HG02981 (cell line): ENCODE results near the gene GATA5.

Source experiments
- ATAC-seq: cut with Tn5 transposase; IDR thresholded peaks from one replicate; pipeline ENCODE4 v1.9.1; 2021; ENCODE audit warnings: mild to moderate bottlenecking, moderate library complexity; ENCODE audit not compliant: unreplicated experiment

GATA5 gene, protein sequence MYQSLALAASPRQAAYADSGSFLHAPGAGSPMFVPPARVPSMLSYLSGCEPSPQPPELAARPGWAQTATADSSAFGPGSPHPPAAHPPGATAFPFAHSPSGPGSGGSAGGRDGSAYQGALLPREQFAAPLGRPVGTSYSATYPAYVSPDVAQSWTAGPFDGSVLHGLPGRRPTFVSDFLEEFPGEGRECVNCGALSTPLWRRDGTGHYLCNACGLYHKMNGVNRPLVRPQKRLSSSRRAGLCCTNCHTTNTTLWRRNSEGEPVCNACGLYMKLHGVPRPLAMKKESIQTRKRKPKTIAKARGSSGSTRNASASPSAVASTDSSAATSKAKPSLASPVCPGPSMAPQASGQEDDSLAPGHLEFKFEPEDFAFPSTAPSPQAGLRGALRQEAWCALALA

DNA sequence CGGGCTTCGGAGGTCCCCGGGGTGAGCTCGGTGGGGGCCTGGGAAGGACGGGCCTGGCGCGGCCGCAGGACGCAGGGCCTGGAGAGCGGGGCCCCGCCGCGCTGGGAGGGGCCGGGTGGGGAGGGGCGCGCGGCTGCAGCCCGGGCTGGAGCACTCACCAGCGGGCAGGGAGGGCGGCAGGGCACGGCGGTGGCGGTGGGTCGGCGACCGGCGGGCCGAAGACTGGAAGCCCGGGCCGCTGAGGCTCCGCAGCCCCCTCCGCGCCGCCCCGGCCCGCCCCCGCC is at the start of gene GATA5:
TSS of gene GATA5 (minus strand) at position 224 of the 284 bp plus-strand sequence. CDS start 474 bp downstream, outside the sequence.
- no peak for ATAC-seq

DNA sequence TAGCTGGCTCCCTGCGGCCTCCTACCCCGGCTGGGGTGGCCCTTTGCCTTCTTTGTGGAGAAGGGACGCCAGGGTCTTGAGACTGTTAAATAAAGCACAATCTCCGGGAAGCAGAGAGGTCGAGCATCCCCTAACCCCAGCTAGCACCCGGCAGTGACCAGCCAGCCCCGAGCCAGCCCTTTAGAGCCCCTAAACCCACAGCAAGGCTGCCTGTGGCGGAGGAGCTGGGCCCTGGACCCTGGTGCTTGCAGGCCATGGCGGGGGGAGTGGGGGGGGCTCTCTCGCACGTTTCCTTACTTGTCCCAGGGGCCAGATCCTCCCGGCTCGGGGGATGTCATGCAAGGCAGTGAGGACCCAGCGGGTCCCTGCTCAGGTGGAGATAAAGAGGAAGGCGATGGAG is 49.2 kb upstream of the GATA5 start:
- ATAC-seq, result no peak

DNA sequence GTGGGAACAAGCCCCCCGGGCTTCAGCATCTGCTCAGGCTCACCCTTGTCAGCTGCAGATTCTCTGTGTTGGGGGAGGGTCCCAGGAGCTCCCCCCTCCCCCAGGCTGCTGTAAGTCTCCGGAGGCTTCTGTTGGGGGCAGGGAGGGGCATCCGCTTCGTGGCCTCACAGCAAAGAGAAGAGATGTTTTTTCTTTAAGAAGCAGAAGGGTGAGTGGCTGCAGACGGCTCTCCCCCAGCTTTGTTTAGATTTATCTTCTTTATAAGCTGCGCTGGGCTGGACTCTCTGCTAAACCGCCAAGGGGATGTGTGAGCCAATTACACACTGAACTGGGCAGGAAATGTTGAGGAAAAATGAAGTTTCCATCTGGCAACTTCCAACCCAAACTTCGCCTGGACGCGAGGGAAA is 48.7 kb upstream of the GATA5 start:
- ATAC-seq, result no peak

DNA sequence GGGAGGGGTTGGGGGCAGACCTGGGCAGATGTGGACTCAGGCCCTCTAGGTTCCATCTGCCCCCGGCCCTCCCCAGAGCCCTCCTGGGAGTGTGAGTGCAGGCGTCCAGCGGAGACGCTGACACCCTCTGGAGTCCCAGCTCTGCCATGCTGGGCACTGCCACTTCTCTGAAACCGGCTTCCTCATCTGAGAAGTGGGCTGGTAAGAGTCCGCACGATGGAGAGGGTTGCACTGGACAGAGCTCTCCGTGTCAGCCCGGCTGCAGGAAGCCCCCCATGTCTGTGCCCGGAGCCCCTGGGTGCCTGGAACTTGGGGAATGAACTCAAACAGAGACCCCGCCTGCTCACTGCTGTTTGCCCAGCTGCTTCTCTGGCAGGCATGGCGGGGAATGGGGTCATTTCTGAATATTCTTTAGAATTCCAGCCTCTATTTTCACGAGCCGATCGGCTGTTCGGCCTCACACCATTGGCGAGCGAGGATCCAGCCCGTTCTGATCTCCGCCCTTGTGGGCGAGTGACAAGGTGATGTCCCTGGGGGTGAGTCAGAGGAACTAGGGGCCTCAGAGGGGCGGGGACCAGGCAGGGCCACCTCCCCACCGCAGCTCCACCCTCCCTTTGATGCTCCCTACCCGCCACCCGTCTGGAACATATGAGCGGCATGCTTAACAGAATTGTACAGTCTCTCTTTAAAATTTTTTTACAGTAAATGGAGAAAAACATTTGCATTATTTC is 47.8 kb upstream of the GATA5 start:
- ATAC-seq, result no peak

DNA sequence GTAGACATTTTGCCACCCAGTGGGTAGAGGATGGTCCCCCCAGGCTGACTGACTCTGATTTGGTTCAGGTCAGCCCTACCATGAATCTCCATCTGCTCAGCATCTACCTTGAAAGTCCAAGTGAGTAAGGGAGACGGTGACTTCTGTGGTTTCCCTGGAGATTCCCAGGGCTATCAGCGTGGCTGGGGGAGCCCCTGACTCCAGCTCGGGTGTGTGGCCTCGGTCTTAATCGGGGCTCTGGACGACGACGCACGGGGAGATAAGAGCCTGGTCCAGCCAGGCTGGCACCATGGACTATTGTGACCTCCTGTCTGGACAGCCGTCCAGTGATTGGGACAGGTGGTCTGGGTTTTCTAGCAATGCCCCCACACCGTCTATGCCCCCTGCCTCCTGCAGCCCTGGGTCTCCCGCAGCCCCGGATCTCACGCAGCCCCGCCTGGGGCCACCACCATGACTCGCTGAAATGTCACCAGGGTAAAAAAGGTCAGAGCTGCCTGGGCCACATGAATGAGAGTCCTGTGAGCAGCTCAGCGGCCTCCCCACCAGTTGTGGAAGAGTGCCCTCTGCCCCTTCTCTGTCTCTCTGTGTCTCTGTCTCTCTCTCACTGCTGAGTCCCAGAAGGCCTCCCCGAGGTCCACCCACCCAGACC is 47.1 kb upstream of the GATA5 start:
- ATAC-seq, result no peak

DNA sequence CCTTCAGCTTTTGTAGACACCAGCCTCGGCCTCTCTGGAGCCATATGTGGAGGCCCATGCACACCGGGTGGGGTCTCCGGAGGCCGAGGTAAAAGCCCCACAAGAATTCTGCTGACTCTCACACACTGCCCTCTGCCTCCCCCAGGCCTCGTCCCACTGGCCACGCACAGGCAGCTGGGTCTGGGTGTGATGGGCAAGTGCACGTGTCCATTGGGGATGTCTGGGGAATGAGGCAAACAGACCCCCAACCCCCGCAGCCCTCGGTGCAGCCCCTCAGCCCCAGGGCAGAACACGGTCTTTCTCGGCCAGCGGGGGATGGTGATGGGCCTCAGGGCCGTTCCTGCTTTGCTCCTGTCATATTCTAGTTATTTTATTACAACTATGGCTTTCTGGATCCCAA is 44.0 kb upstream of the GATA5 start:
- no peak for ATAC-seq

DNA sequence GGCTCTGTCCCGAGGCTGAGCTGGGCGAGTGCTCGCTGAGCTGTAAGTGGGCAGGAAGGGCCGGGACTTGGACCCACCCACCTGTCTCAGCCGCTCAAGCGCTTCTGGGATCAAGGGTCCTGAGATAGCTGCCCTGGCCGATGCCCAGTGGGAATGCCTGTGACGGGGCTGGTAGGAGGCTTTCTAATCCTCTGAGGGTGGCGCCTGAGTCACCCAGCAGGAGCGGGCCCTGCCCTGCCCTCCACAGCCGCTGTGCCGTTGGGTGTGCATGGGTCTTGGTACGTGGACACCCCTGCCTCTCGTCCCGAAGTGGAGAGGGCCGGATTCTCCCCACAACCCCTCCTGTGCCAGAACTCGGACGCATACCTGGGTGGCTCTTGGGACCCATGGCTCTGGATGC is 43.1 kb upstream of the GATA5 start:
- ATAC-seq, result no peak

DNA sequence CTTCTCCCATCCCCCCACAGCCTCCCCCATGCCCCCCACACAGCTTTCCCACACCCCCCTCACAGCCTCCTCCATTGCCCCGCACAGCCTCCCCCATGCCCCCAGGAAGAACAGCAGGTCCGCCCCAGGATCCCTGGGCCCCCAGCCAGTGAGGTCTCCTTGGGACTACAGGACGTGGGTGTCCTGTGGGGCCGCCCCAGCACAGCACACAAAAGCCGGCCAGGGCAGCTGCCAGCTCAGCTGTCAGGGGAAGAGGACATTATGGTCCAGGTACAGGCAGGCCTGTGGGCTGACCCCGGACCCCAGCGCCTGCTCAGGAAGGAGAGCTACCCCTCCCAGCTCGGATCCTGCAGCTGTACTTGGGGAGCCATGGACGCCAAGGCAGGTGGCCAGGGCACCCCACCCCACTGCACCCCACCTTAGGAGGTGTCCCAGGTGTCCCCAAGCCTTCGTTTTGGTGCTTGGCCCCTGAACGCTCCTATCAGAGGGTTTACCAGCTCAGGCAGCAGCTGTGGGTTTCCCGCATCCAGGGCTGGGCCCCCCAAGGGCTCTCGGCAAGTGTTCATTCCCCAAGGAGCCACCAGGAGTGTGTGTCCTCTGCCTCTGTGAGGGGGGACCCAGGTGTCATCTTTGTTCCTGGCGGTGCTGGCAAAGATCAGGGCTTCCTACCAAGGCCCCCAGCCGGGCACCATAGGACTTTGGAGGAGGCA is 42.3 kb upstream of the GATA5 start:
- ATAC-seq, result no peak

DNA sequence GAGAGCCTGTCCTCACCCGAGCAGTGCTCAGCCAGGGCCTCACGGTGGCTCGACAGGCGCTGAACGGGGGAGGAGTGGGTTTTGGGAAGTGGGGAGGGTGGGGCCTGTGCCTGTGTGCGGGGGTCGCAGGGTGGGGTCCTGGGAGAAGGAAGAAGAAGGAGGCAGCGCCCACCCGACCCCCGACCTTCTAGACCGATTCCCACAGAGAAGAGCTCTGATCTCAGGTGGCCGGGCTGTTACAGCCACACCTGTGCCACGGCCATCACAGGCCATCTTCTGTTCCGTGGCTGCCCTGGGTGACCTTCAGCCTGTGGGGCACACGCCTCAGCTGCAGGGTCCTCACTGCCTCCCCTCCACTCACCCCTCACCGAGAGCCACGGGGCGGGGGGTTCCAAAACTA is 41.4 kb upstream of the GATA5 start:
- no peak for ATAC-seq

DNA sequence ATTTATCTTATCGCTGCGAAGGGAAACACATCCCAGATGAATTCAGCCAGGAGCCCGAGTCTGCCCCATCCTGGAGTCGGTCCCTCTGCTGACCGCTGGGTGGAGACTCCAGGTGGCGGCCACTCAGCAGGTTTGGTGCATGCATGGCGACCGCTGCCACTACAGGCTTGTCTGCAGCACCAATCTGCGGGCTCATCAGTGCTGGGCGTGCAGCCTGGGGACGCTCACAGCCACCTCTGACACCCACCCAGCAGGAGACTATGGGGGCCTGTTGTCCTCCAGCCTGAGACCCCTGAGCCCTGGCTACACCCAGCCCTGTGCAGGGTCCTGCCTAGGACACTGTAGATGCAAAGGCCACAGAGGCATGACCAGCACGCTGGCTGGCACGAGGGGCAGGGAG is 40.5 kb upstream of the GATA5 start:
- ATAC-seq, result no peak

DNA sequence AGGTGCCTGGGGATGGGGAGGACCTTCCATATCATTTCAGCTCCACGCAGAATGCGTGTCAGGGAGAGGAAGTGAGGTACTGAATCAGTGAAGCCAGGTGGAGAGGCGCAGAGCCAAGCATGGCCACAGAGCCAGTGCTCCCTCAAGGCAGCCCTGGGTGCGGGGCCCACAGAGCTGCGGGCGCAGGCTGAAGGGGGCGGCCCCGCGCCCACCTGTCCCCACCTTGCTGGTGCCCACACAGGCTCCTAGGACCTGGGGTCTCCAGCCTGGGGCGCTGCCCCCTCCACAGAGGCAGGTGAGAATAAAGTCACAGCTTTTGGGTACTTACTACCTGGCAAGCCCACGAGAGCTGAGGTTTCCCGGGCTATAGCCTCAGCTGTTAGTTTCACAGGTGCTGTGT is 40.0 kb upstream of the GATA5 start:
- ATAC-seq, result no peak

DNA sequence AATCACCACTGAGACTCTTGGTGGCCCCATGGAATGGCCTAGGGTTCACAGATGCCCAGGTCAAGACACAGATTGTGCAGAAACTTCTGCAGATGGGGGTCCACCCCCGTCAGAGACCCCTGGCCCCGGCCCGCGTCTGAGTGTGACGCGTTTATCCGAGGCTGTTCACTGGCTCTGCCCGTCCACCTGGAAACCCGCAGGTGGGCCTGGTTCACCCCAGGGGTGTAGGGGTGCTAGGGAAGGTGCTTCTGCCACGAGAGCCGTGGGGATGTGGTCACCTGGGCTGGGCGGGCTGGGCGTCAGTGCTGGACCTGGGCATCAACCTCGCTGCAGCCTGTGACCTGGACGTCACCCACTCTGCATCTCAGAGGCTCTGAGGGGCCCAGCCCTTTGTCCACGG is 39.5 kb upstream of the GATA5 start:
- no peak for ATAC-seq

DNA sequence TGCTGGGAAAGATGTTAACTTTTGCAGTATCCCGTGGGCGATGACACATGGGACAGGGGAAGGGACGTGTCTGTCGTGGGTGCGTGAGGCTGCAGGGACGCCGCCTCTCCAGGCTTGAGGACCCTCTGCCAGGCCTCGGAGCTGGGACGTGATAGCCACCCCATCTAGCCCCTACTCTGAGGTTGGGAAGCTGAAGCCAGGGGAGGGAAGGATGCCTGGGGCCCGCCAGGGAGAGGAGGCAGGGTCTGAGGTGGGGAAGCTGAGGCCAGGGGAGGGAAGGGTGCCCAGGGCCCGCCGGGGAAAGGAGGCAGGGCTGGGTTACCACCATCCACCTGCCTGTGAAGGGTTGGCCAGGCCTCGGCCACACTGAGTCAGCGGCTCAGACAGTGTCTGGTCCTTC is 38.2 kb upstream of the GATA5 start:
- ATAC-seq, result no peak

DNA sequence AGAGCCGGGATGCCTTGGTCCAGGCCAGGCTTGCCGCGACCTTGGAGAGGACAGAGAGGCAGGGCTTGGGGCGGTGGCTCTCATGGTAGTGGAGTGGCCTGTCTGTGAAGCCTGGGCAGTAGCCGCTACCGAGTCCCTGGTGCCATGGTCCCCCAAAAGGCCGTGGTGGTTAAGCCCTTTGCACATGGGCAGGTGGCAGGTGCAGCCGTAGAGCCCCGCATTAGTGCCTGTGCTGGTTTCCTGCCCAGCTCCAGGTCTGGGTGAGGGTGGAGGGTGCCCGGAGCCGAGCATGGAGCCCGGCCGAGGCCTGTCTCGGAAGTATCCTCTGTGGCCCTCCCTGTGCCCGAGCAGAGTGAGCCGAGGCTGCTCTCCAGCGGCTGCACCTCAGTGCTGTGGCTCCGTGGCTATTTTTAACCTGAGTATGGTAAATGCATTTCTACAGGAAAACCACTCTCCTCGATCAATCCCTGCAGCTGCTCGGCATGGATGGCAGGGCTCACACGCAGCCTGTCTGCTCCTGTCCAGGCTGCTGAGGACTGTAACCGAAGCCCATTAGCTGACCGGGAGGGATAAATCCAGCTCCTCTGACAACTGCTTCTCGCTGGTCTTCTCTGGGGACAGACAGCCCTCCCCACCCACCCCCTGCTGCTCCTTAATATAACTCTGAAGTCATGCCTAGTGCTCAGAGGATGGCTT is 36.3 kb upstream of the GATA5 start:
- no peak for ATAC-seq

DNA sequence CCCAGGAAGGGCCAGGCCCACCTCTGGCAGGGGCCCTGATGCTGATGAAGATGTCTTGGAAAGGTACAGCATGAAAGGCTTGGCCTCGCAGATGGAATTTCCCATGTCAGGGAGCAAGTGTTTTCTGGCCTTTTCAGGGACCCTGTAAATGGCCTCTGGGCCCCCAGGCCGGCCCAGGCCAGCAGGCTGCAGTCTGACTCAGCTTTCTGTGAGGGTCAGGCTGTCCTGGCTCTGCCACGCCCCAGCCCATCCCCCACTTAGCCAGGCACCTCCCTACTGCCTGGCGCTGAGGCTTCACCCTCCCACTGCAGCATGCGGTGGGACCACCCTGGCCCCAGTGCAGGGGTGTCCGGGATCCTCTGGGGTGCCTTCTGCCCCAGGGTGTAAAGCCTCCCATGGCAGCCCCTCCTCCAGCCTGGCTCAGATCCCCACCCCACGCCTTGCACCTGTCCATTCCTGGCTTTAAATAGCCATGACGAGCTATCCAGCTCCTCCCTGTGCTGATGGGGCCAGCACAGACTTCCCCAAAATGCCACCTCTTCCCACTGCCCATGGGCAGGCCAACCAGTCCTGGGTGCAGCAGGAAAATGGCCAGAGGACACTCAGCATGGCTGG is 35.6 kb upstream of the GATA5 start:
- no peak for ATAC-seq

DNA sequence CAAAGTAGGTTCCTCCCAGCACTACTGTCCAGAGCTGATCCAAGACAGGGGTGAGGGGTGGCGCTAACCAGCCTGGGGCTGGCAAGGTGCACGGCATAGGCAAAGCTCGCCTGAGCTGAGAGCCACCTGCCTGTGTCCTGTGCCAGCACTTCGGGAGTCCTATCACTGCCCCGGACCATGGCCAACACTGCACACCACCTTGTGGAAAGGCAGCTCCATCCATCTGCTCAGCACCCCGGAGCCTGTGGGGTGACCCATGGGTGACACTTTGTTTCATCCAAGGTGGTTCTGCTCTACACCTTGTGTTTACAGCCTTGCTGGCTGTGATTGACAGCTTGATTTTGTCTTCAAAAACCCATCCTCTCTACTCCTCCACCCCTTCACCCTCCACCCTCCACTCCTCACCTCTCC is 32.9 kb upstream of the GATA5 start:
- no peak for ATAC-seq

DNA sequence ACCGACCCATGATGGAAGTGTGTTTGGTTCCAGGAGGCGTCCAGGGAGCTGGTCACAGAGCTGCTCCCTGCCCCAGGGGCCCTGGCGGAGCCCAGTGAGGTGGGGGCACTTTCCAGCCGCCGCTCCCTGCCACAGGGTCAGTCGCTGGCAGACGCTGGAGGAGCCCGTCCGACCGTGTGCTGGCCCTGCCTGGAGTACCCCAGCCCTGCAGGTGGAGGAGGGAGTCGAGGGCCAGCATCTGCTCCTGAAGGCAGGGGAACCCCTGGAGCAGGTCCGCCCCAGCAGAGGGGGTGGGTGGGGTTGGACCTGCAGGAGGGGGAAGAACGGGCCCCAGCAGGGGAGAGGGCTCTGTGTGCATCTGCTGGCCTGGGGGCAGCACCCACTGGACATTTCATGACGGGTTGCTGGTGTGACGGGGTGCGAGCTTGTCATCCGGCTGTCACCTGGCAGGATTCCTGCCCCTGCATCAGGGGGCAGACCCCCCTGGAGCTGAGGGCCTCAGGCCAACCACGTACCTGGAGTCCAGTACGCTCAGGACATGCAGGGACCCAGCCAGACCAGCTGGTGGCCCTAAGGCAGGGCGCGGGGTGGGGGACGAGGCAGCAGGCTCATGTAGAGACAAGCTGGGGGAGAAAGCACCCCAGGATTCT is 32.3 kb upstream of the GATA5 start:
- ATAC-seq, result no peak

DNA sequence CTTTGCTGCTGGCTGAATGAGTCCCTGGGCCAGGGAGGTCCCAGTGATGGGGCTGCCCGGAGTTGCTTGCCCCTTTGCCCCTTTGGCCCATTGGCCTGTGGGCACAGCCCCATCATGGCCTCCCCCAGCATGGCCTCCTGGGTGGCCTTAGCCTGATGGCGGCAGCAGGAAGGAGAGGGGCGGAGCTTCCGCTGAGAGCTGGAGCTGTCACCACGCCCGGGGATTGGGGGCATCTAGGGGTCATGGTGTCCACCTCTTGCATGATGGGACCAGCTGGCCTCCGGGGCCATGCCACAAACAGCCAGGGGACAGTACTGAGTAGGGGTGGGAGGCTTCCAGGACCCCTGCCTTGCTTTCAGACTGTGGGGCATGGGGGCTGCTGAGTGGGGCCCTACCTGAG is 31.5 kb upstream of the GATA5 start:
- ATAC-seq, result no peak

DNA sequence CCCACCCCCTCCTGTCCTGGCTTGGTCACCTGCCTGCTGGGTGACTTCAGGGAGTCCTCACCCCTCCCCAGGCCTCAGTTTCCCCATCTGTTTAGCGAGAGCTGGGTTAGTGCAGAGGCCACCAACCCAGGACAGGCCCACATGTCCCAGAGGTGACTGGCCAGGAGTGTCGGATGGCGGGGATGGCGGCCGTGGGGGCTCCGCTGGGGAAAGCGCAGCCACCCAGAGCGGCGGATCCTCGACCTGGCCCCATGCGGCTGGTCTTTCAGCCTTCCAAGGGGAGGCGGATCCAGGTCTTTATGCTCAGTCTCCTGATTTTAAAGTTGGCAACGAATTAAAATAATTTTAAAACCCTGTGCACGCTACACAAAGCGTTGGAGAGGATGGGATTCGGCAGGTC is 31.0 kb upstream of the GATA5 start:
- no peak for ATAC-seq

DNA sequence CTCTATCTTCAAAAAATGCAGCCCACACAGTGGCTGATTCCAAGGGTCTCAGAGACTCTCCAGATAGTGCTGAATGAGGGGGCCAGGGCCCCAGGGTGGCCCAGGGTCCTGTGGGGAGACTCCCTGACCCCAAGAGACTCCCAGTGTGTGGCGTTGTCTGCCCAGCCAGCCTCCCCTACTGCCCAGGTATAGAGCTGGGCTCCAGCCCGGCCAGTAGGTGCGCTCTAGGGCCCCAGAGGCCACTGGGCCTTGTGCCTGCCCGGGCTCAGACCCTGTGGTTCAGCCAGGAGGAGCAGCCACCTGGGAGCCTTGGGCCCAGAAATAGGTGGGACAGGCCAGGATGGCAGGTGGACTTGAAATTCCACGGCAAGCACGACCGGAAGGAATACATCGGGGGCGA is 30.3 kb upstream of the GATA5 start:
- ATAC-seq, result no peak
